Stimulated activated naive CD8-positive, alpha-beta T cell treated with anti-CD3 and anti-CD28 coated beads, Interleukin-15, Interleukin-2, amounts not matched to agents 100 U/mL and 50 U/mL, for 24 hours (primary cell): ENCODE measurements around the gene LYSET.
"Not testable (repeated sequence)": the region's sequence is repeated elsewhere in the genome, so short reads cannot be mapped to it uniquely, and the experiment has no call there.

Source experiments
- ATAC-seq: fragments of 150-1000 bp; cut with Tn5 transposase; one replicate; pipeline ENCODE4 v1.10.0; 2021
- DNase-seq: peaks from one replicate; pipeline ENCODE4 v3.0.0; 2021

Gene LYSET

DNA sequence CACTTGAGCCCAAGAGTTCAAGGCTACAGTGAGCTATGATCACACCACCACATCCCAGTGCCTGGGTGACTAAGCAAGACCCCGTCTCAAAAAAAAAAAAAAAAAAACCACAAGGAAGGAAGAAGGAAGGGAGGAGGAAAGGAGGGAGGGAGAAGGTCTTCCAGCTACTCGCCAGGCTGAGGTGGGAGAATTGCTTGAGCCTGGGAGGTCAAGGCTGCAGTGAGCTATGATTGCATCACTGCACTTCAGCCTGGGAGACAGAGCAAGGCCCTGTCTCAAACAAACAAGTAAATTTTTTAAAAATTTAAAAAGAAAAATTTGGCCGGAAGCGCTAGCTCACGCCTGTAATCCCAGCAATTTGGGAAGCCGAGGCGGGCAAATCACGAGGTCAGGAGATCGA lies 16.5 kb upstream of the LYSET start:
- not testable (repeated sequence) for DNase-seq, ATAC-seq

DNA sequence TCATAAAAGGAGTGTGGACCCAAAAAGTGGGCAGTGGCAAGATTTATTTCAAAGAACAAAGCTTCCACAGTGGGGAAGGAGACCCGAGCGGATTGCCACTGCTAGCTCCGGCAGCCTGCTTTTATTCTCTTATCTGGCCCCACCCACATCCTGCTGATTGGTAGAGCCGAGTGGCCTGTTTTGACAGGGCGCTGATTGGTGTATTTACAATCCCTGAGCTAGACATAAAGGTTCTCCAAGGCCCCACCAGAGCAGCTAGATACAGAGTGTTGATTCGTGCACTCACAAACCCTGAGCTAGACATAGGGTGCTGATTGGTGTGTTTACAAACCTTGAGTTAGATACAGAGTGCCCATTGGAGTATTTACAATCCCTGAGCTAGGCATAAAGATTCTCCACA lies 15.5 kb upstream of the LYSET start:
- DNase-seq, ATAC-seq: not testable (repeated sequence)

- not testable (repeated sequence) for DNase-seq, ATAC-seq
Measured at GRCh38 chr14:93170141-93170540, 15.0 kb upstream of the LYSET start.

- no peak for ATAC-seq
- no peak for DNase-seq
Measured at GRCh38 chr14:93171376-93171775, 13.7 kb upstream of the LYSET start.

GRCh38 chr14:93173943-93174395 lies 11.1 kb upstream of the LYSET start:
- DNase-seq (no peak), ATAC-seq (peak; percentile 33)

DNA sequence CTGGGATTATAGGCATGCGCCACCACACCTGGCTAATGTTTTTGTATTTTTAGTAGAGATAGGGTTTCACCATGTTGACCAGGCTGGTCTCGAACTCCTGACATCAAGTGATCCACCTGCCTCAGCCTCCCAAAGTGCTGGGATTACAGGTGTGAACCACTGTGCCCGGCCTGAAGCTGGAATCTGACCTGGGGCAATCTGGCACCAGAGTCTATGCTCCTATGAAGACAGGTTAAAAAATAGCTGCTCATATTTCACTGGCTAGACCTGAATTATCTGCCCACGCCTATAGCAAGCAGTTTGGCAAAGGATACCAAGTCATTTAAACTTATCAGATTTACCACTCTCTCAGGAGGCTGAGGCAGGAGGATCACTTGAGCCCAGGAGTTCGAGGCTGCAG lies 10.4 kb upstream of the LYSET start:
- DNase-seq, ATAC-seq: not testable (repeated sequence)

DNA sequence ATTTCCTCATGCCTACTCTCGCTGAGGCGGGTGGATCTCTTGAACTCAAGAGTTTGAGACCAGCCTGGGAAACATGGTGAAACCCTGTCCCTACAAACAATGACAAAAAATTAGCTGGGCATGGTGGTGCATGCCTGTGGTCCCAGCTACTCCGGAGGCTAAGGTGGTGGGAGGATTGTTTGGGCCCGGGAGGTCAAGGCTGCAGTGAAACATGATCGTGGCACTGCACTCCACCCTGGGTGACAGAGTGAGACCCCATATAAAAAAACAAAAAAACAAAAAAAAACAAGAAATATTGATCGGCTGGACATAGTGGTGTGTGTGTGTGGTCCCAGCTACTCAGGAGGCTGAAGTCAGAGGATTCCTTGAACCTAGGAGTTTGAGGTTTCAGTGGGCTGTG lies 9.6 kb upstream of the LYSET start:
- no peak for DNase-seq
- no peak for ATAC-seq

GRCh38 chr14:93183596-93184317 lies 1.4 kb upstream of the LYSET start:
- ATAC-seq = no peak
- DNase-seq = no peak

DNA sequence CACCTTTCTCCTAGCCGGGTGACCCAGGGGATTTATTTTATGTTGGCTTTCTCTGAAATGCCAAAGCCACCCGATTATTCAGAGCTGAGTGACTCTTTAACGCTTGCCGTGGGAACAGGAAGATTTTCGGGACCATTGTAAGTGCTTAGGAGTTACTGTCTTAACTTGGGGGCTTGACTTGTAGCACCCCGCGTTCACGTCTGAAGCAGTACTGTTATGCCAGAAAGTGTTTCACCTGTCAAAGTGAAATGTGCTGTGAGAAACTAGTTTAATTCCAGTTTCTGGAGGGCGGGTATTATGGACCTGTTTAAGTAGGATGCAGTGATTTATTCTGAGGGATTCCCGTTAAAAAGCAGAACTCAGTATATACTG lies 218 bp downstream of the LYSET start:
- DNase-seq = no peak
- no peak for ATAC-seq

- no peak for ATAC-seq
Measured at GRCh38 chr14:93186466-93186865, 1.3 kb downstream of the LYSET start.

GRCh38 chr14:93186956-93187355 lies 1.8 kb downstream of the LYSET start:
- ATAC-seq (no peak), DNase-seq (no peak)

More at GRCh38 chr14:93186466-93186865, 1.3 kb downstream of the LYSET start:
- DNase-seq = no peak

DNA sequence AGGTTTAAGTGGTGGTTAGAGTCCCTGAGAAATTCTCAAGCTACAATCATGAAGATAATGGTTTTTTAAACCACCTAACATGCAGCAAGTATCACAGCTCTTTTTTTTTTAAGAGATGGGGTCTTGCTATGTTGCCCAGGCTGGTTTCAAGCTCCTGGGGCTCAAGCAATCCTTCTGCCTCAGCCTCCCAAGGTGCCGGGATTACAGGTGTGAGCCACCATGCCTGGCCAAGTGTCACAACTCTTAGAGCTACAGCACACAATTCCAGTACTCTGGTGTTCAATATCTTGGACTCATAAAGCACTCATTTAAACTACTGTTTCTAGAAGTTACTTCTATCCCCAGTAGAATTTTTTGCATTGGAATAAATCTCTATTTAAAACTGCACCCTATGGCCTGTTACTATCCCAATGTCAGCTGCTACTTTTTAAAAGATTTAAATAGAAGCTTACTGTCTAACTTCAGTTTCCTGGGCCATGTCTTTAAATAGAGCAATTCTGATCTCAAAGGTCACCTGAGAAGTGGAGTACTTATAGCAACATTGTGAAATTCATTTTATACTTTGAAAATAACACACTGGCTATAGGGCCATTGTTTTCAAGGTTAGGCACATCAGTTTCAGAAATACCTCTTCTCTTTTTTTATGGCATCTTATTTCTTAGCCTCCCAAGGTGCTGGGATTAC lies 10.3 kb downstream of the LYSET start:
- ATAC-seq (no peak), DNase-seq (no peak)

DNA sequence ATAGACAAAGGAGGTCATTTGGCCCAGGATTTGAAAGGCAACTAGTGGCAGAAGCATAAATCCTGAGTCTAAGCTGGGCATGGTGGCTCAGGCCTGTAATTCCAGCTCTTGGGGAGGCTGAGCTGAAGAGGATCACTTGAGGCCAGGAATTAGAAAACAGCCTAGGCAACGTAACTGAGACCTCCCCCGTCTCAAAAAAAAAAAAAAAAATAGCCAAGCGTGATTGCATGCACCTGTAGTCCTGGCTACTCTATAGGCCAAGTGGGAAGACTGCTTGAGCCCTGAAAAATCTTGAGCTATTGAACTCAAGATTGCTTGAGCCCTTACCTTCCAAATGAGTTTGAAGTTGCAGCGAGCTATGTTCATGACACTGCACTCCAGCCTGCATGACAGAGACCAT lies 13.9 kb downstream of the LYSET start:
- DNase-seq (no peak), ATAC-seq (no peak)

DNA sequence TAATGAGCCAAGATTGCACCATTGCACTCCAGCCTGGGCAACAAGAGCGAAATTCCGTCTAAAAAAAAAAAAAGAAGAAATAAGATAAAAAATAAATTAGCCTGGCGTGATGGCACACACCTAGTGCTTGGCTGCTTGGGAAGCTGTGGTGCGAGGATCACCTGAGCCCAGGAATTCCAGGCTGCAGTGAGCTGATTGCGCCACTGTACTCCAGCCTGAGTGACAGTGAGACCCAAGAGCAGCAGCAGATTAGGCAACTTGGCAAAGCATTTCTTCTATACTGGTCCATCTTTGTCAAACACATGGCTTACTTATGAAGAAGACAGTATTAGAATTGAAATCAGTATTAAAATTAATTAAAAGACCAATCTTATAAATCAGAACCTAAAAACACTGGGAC lies 15.4 kb downstream of the LYSET start:
- no peak for ATAC-seq

DNA sequence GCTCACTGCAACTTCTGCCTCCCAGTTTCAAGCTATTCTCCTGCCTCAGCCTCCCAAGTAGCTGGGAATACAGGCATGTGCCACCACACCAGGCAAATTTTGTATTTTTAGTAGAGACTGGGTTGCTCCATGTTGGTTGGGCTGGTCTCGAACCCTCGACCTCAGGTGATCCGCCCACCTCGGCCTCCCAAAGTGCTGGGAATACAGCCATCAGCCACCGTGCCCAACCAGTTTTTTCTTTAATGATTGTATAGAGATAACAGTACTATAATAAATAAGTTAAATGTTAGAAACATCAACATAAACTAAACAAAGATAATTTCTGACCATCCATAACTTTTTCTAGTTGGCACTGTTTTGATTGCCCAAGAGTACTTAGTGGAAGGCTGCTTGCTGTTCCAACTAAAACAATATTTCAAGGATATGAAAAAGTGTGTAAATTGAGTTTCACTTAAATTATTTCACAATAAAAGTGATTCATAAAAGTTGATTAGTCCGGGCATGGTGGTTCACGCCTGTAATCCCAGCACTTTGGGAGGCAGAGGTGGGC lies 16.1 kb downstream of the LYSET start:
- ATAC-seq (no peak), DNase-seq (no peak)

More for the DNA sequence above, 15.4 kb downstream of the LYSET start:
- DNase-seq = no peak

- DNase-seq (peak; percentile 92), ATAC-seq (peak; percentile 95)
Measured at GRCh38 chr14:93206793-93207467, 21.8 kb downstream of the LYSET start, which contains the start of the genes GON7 and UBR7. Gene GON7, minus strand, starts transcription at chr14:93207065. Its CDS starts 28 bp downstream, at chr14:93207037. Gene UBR7, plus strand, starts transcription at chr14:93207256. Its CDS starts 36 bp downstream, at chr14:93207292.

GRCh38 chr14:93207468-93208308 lies 22.6 kb downstream of the LYSET start:
- ATAC-seq (peak; percentile 48), DNase-seq (peak; percentile 58)

GRCh38 chr14:93212432-93212831 lies 27.3 kb downstream of the LYSET start:
- DNase-seq = no peak

GRCh38 chr14:93214598-93214997 lies 29.5 kb downstream of the LYSET start:
- ATAC-seq (no peak), DNase-seq (no peak)

More at GRCh38 chr14:93212432-93212831, 27.3 kb downstream of the LYSET start:
- ATAC-seq = no peak

GRCh38 chr14:93219103-93219726 lies 34.1 kb downstream of the LYSET start:
- ATAC-seq = peak; percentile 65
- peak; percentile 27 for DNase-seq

- DNase-seq (no peak), ATAC-seq (peak; percentile 63)
Measured at GRCh38 chr14:93220509-93220908, 35.4 kb downstream of the LYSET start.
